22Rv1 (cell line): ENCODE data around the gene TBC1D28.
"Not testable (repeated sequence)": the region's sequence is repeated elsewhere in the genome, so short reads cannot be mapped to it uniquely, and the experiment has no call there.

Source experiments
- ZFX ChIP-seq: fragments of 450-650 bp; IDR thresholded peaks from 2 replicates; pipeline ENCODE4 v1.6.1; 2017; ENCODE audit warnings: antibody characterized with exemption, borderline replicate concordance
- TF ChIP-seq, protein P1 (sequence below): fragments of 450-650 bp; IDR thresholded peaks from 2 replicates; pipeline ENCODE4 v1.5.1; 2017; ENCODE audit warnings: mild to moderate bottlenecking

DNA sequence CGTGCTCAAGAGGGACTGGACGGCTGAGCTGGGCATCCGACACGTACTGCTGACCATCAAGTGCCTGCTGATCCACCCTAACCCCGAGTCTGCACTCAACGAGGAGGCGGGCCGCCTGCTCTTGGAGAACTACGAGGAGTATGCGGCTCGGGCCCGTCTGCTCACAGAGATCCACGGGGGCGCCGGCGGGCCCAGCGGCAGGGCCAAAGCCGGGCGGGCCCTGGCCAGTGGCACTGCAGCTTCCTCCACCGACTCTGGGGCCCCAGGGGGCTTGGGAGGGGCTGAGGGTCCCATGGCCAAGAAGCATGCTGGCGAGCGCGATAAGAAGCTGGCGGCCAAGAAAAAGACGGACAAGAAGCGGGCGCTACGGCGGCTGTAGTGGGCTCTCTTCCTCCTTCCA is 33.2 kb upstream of the TBC1D28 start:
- TF ChIP-seq, protein P1, sequence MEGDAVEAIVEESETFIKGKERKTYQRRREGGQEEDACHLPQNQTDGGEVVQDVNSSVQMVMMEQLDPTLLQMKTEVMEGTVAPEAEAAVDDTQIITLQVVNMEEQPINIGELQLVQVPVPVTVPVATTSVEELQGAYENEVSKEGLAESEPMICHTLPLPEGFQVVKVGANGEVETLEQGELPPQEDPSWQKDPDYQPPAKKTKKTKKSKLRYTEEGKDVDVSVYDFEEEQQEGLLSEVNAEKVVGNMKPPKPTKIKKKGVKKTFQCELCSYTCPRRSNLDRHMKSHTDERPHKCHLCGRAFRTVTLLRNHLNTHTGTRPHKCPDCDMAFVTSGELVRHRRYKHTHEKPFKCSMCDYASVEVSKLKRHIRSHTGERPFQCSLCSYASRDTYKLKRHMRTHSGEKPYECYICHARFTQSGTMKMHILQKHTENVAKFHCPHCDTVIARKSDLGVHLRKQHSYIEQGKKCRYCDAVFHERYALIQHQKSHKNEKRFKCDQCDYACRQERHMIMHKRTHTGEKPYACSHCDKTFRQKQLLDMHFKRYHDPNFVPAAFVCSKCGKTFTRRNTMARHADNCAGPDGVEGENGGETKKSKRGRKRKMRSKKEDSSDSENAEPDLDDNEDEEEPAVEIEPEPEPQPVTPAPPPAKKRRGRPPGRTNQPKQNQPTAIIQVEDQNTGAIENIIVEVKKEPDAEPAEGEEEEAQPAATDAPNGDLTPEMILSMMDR = not testable (repeated sequence)
- TF ChIP-seq ZFX = not testable (repeated sequence)
